Measurements from ENCODE around the gene DAGLA. TPM values are rescaled to one million over a fixed set of nuclear protein-coding genes. Genes with fewer than 3 reads are reported as not detected.
"Not testable (repeated sequence)": the region's sequence is repeated elsewhere in the genome, so short reads cannot be mapped to it uniquely, and the experiment has no call there.

DAGLA gene
- total RNA-seq, 1 experiment from 2014 or later, result 3.1 TPM

DNA sequence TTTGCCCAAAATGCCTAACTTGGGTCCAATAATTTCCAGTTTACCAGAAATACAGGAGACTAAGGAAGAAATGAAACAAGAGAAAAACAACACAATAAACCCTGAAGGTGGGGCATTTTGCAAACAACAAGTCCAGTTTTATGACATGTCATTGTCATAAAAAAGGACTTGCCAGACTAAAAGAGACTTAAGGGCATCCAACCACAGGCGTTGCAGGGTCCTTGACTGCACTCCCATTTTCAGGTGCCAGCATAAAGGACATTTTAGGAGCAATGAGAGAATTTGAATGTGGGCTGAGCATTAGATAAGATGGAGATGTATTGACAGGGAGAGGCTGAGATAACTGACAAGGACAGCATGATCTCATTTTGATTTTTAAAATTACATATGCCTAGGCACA, 28.1 kb upstream of the DAGLA start (continued):
- TF ChIP-seq, protein P1, sequence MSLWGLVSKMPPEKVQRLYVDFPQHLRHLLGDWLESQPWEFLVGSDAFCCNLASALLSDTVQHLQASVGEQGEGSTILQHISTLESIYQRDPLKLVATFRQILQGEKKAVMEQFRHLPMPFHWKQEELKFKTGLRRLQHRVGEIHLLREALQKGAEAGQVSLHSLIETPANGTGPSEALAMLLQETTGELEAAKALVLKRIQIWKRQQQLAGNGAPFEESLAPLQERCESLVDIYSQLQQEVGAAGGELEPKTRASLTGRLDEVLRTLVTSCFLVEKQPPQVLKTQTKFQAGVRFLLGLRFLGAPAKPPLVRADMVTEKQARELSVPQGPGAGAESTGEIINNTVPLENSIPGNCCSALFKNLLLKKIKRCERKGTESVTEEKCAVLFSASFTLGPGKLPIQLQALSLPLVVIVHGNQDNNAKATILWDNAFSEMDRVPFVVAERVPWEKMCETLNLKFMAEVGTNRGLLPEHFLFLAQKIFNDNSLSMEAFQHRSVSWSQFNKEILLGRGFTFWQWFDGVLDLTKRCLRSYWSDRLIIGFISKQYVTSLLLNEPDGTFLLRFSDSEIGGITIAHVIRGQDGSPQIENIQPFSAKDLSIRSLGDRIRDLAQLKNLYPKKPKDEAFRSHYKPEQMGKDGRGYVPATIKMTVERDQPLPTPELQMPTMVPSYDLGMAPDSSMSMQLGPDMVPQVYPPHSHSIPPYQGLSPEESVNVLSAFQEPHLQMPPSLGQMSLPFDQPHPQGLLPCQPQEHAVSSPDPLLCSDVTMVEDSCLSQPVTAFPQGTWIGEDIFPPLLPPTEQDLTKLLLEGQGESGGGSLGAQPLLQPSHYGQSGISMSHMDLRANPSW (CRISPR knock-in tag; conservative IDR thresholded peaks at IDR 0.05; ENCODE audit: low read depth), result no peak
- TF ChIP-seq SOX15 (CRISPR knock-in tag; IDR thresholded peaks at IDR 0.05) (no peak), IRF2 (CRISPR knock-in tag; IDR thresholded peaks at IDR 0.05; ENCODE audit: borderline replicate concordance, low read depth) (no peak)
- TF ChIP-seq, protein P2, sequence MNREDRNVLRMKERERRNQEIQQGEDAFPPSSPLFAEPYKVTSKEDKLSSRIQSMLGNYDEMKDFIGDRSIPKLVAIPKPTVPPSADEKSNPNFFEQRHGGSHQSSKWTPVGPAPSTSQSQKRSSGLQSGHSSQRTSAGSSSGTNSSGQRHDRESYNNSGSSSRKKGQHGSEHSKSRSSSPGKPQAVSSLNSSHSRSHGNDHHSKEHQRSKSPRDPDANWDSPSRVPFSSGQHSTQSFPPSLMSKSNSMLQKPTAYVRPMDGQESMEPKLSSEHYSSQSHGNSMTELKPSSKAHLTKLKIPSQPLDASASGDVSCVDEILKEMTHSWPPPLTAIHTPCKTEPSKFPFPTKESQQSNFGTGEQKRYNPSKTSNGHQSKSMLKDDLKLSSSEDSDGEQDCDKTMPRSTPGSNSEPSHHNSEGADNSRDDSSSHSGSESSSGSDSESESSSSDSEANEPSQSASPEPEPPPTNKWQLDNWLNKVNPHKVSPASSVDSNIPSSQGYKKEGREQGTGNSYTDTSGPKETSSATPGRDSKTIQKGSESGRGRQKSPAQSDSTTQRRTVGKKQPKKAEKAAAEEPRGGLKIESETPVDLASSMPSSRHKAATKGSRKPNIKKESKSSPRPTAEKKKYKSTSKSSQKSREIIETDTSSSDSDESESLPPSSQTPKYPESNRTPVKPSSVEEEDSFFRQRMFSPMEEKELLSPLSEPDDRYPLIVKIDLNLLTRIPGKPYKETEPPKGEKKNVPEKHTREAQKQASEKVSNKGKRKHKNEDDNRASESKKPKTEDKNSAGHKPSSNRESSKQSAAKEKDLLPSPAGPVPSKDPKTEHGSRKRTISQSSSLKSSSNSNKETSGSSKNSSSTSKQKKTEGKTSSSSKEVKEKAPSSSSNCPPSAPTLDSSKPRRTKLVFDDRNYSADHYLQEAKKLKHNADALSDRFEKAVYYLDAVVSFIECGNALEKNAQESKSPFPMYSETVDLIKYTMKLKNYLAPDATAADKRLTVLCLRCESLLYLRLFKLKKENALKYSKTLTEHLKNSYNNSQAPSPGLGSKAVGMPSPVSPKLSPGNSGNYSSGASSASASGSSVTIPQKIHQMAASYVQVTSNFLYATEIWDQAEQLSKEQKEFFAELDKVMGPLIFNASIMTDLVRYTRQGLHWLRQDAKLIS (CRISPR knock-in tag; IDR thresholded peaks at IDR 0.05; ENCODE audit: borderline replicate concordance), result no peak

DNA sequence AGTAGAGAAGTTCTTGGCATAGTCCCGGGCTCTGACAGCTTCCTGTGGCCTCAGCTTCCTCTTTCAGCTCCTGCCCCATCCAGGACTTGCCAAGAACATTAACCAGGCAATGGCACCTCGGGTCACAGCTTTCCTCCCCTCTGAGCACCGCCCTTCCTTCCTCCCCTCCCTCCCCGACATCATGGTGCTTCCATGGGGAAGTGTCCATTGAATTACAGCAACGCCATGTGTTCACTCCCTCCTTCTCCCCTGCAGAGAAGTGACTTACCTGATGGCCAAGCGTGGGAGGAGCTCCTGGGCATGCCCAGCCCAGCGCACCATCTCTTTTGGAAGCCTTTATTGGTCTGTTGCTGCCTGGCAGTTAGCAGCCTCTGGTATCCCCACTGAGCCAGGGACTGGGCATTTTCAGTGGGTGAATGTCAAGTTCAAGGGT, 25.8 kb upstream of the DAGLA start:
- H3K27ac Mint-ChIP-seq, result no peak overlapping the region
- H3K4me3 Mint-ChIP-seq, result no peak overlapping the region
- ATAC-seq (no peak), DNase-seq (ENCODE audit: low spot score) (no peak)
- TF ChIP-seq NFYB (CRISPR knock-in tag; conservative IDR thresholded peaks at IDR 0.05; ENCODE audit: low read depth) (no peak), FOXP1 (CRISPR knock-in tag; IDR thresholded peaks at IDR 0.05; ENCODE audit: borderline replicate concordance) (no peak)
- TF ChIP-seq, protein P3, sequence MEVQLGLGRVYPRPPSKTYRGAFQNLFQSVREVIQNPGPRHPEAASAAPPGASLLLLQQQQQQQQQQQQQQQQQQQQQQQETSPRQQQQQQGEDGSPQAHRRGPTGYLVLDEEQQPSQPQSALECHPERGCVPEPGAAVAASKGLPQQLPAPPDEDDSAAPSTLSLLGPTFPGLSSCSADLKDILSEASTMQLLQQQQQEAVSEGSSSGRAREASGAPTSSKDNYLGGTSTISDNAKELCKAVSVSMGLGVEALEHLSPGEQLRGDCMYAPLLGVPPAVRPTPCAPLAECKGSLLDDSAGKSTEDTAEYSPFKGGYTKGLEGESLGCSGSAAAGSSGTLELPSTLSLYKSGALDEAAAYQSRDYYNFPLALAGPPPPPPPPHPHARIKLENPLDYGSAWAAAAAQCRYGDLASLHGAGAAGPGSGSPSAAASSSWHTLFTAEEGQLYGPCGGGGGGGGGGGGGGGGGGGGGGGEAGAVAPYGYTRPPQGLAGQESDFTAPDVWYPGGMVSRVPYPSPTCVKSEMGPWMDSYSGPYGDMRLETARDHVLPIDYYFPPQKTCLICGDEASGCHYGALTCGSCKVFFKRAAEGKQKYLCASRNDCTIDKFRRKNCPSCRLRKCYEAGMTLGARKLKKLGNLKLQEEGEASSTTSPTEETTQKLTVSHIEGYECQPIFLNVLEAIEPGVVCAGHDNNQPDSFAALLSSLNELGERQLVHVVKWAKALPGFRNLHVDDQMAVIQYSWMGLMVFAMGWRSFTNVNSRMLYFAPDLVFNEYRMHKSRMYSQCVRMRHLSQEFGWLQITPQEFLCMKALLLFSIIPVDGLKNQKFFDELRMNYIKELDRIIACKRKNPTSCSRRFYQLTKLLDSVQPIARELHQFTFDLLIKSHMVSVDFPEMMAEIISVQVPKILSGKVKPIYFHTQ (CRISPR knock-in tag; IDR thresholded peaks at IDR 0.05), result no peak
- TF ChIP-seq, protein P4, sequence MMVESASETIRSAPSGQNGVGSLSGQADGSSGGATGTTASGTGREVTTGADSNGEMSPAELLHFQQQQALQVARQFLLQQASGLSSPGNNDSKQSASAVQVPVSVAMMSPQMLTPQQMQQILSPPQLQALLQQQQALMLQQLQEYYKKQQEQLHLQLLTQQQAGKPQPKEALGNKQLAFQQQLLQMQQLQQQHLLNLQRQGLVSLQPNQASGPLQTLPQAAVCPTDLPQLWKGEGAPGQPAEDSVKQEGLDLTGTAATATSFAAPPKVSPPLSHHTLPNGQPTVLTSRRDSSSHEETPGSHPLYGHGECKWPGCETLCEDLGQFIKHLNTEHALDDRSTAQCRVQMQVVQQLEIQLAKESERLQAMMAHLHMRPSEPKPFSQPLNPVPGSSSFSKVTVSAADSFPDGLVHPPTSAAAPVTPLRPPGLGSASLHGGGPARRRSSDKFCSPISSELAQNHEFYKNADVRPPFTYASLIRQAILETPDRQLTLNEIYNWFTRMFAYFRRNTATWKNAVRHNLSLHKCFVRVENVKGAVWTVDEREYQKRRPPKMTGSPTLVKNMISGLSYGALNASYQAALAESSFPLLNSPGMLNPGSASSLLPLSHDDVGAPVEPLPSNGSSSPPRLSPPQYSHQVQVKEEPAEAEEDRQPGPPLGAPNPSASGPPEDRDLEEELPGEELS (CRISPR knock-in tag; IDR thresholded peaks at IDR 0.05), result no peak
- TF ChIP-seq, protein P5, sequence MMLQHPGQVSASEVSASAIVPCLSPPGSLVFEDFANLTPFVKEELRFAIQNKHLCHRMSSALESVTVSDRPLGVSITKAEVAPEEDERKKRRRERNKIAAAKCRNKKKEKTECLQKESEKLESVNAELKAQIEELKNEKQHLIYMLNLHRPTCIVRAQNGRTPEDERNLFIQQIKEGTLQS (CRISPR knock-in tag; conservative IDR thresholded peaks at IDR 0.05), result no peak
- no peaks in the 10 kb centered on the region for H3K9me3 Mint-ChIP-seq
- H3K36me3 Mint-ChIP-seq, result no peaks in the 10 kb centered on the region
- CTCF ChIA-PET, result interaction anchor here (0.7 to 2.2 kb wide), 10 partner anchors 16 to 134 kb away, joined by 3 to 7 read pairs (median 4); no protein-coding TSS in a partner anchor
- peaks cover 47% of the 10 kb centered on the region for H3K4me1 Mint-ChIP-seq
- H3K27me3 Mint-ChIP-seq (ENCODE audit: low read depth), result no peaks in the 10 kb centered on the region; the same call in none of the 2 replicates
- POLR2A ChIA-PET, result interaction anchor here (0.6 kb wide), 1 partner anchor 495 kb away, joined by 3 read pairs; no protein-coding TSS in a partner anchor

DNA sequence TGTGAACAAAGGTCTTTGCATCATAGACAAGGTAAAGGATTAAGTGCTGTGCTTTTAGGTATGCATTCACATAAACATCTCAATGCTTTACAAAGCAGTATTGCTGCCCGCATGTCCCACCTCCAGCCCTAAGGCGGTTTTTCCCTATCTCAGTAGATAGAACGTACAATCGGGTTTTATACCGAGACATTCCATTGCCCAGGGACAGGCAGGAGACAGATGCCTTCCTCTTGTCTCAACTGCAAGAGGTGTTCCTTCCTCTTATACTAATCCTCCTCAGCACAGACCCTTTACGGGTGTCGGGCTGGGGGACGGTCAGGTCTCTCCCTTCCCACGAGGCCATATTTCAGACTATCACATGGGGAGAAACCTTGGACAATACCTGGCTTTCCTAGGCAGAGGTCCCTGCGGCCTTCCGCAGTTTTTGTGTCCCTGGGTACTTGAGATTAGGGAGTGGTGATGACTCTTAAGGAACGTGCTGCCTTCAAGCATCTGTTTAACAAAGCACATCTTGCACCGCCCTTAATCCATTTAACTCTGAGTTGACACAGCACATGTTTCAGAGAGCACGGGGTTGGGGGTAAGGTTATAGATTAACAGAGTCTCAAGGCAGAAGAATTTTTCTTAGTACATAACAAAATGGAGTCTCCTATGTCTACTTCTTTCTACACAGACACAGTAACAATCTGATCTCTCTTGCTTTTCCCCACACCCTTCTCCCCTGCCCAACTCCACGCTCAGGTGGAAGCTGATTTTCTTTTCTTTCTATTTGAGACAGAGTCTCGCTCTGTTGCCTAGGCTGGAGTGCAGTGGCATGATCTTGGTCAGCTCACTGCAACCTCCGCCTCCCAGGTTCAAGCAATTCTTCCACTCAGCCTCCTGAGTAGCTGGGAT, 24.7 kb upstream of the DAGLA start:
- ATAC-seq; H3K36me3 Mint-ChIP-seq; DNase-seq (ENCODE audit: low spot score); H3K4me3 Mint-ChIP-seq; H3K9me3 Mint-ChIP-seq; H3K27ac Mint-ChIP-seq; POLR2A ChIA-PET; H3K27me3 Mint-ChIP-seq (ENCODE audit: low read depth): not testable (repeated sequence)
- CTCF ChIA-PET, result interaction anchor here (0.7 to 1.6 kb wide), 6 partner anchors 13 to 132 kb away, joined by 3 to 6 read pairs (median 4); no protein-coding TSS in a partner anchor
- H3K4me1 Mint-ChIP-seq, result peaks cover 51% of the 10 kb centered on the region

All from WTC11 (cell line).